GM12878 (cell line): Measurements from ENCODE around the gene CDPF1. TPM values are rescaled to one million over a fixed set of nuclear protein-coding genes. Genes with fewer than 3 reads are reported as not detected.

Source experiments
- ATAC-seq: fragments of 200-7000 bp; cut with Tn5 transposase; 3 replicates; pipeline ENCODE4 v1.9.1; 2020; ENCODE audit warnings: mild to moderate bottlenecking, moderate library complexity
- BruUV-seq: library from RNA; stranded (reverse); fragments of 400-500 nt; replicated peaks from 2 replicates; lab custom pipeline; 2021; lab: Mats Ljungman, UMichigan
- CTCF ChIA-PET: fragments of 300-600 bp; sonication (Branson Sonifier 250); formaldehyde crosslinking; extraction: SDS; loops from one replicate; lab custom pipeline; 2021; ENCODE audit warnings: inconsistent platforms; lab: Yijun Ruan, JAX
- POLR2A ChIA-PET: fragments of 350-600 bp; formaldehyde crosslinking; extraction: SDS; loops from one replicate; lab custom pipeline; 2021; ENCODE audit warnings: inconsistent platforms; lab: Charles Lee
- RAD21 ChIA-PET: fragments of 300-600 bp; sonication (Branson Sonifier 250); formaldehyde crosslinking; loops from one replicate; lab custom pipeline; 2023; ENCODE audit warnings: antibody characterized with exemption; ENCODE audit not compliant: unreplicated experiment; lab: Charles Lee
- SMC1A ChIA-PET: fragments of 300-600 bp; sonication (Branson Sonifier 250); formaldehyde crosslinking; loops from one replicate; lab custom pipeline; 2023; ENCODE audit not compliant: unreplicated experiment, uncharacterized antibody; lab: Charles Lee
- DNase-seq: peaks from one replicate; pipeline ENCODE4 v3.0.0-alpha.2; 2011; ENCODE audit warnings: low read depth, low spot score
- FAIRE-seq: peaks from 3 replicates; lab custom pipeline; 2011; peaks lifted over from hg19 to GRCh38; lab: Jason Lieb, UNC
- H2AFZ ChIP-seq: 2 replicates; pipeline ENCODE4 v1.6.0; 2011; ENCODE audit warnings: low read depth, low read length, control low read depth; ENCODE audit not compliant: control insufficient read depth
- H3K27ac ChIP-seq: 2 replicates; pipeline ENCODE4 v1.5.1; 2011; ENCODE audit warnings: control low read depth; ENCODE audit not compliant: control insufficient read depth, insufficient read depth
- H3K27me3 ChIP-seq, 2 experiments: replicated peaks in 1 of 2; 2 replicates each; pipeline versions ENCODE4 v1.6.0 to v1.6.1; 2011; ENCODE audit warnings: low read length in 1 of 2; ENCODE audit not compliant: control insufficient read depth in 2 of 2, insufficient read depth in 2 of 2
- H3K36me3 ChIP-seq, 2 experiments: 2 replicates each; pipeline ENCODE4 v1.5.1; 2011; ENCODE audit warnings: low read length in 1 of 2; ENCODE audit not compliant: control insufficient read depth in 2 of 2, insufficient read depth in 2 of 2
- H3K4me1 ChIP-seq: 2 replicates; pipeline ENCODE4 v1.6.1; 2011; ENCODE audit warnings: mild to moderate bottlenecking, low read length, moderate library complexity, mixed read lengths; ENCODE audit not compliant: control insufficient read depth, insufficient read depth
- H3K4me2 ChIP-seq: 2 replicates; pipeline ENCODE4 v1.6.0; 2011; ENCODE audit warnings: control low read depth; ENCODE audit not compliant: control insufficient read depth, insufficient read depth
- H3K4me3 ChIP-seq: fragments of 200-600 bp; sonication (generic); 2 replicates; pipeline ENCODE4 v1.5.1; 2016
- H3K79me2 ChIP-seq: 2 replicates; pipeline ENCODE4 v1.6.0; 2011; ENCODE audit warnings: low read length; ENCODE audit not compliant: control insufficient read depth, insufficient read depth
- H3K9ac ChIP-seq: 2 replicates; pipeline ENCODE4 v1.8.0; 2011; ENCODE audit warnings: low read length, control low read depth, mixed read lengths; ENCODE audit not compliant: control insufficient read depth, insufficient read depth
- H3K9me3 ChIP-seq: replicated peaks from 3 replicates; pipeline ENCODE4 v1.5.1; 2011; ENCODE audit warnings: mild to moderate bottlenecking, low read length; ENCODE audit not compliant: control insufficient read depth, insufficient read depth
- H4K20me1 ChIP-seq: 2 replicates; pipeline ENCODE4 v1.6.0; 2011; ENCODE audit not compliant: control insufficient read depth, insufficient read depth
- BHLHE40 ChIP-seq, 2 experiments: fragments of 450-650 bp in 1 of 2; IDR thresholded peaks; 2 replicates each; pipeline ENCODE4 v1.6.1; 2011 to 2017; ENCODE audit warnings: low read depth in 2 of 2, borderline replicate concordance in 1 of 2, improper control_type of control experiment in 1 of 2, low read length in 1 of 2, mild to moderate bottlenecking in 1 of 2
- IRF5 ChIP-seq: fragments of 450-650 bp; IDR thresholded peaks from 2 replicates; pipeline ENCODE4 v1.6.1; 2017; ENCODE audit warnings: borderline replicate concordance
- KAT2A ChIP-seq: conservative IDR thresholded peaks from 2 replicates; pipeline ENCODE4 v1.6.1; 2011; ENCODE audit warnings: low read depth, low read length; ENCODE audit not compliant: control insufficient read depth
- NR2C1 ChIP-seq: fragments of 450-650 bp; IDR thresholded peaks from 2 replicates; pipeline ENCODE4 v1.6.1; 2017; ENCODE audit warnings: antibody characterized with exemption, mild to moderate bottlenecking, moderate library complexity
- PML ChIP-seq: IDR thresholded peaks from 2 replicates; pipeline ENCODE4 v1.6.1; 2012; ENCODE audit warnings: low read length, inconsistent platforms
- SIX5 ChIP-seq: IDR thresholded peaks from 2 replicates; pipeline ENCODE4 v1.6.1; 2011; ENCODE audit warnings: mild to moderate bottlenecking, low read depth, low read length, moderate library complexity; ENCODE audit not compliant: severe bottlenecking
- SMAD5 ChIP-seq: IDR thresholded peaks from 2 replicates; pipeline ENCODE4 v1.6.1; 2016; ENCODE audit warnings: antibody characterized with exemption, low read depth
- ZNF384 ChIP-seq: IDR thresholded peaks from 2 replicates; pipeline ENCODE4 v1.6.1; 2012; ENCODE audit warnings: low read depth, mild to moderate bottlenecking, low read length, improper control_type of control experiment, borderline replicate concordance
- ZNF687 ChIP-seq: fragments of 450-650 bp; IDR thresholded peaks from 2 replicates; pipeline ENCODE4 v1.6.1; 2017; ENCODE audit warnings: mild to moderate bottlenecking, moderate library complexity
- WGBS: methylation state at CpG from one replicate; pipeline ENCODE4 v1.1.6; 2016; ENCODE audit warnings: low lambda C conversion rate; ENCODE audit not compliant: insufficient replicate concordance, insufficient coverage; ENCODE audit errors: missing lambda C conversion rate; 5-methylcytosine and 5-hydroxymethylcytosine counted together
- in situ Hi-C: fragments of 300-500 bp; cut with MboI; formaldehyde crosslinking; loops from 9 replicates; pipeline ENCODE4 v1.14.3; 2018; ENCODE audit warnings: mixed read lengths
- intact Hi-C: fragments of 100-400 bp; cut with micrococcal nuclease; formaldehyde crosslinking; loops from one replicate; pipeline ENCODE4 v1.14.2; 2022; ENCODE audit not compliant: unreplicated experiment
- polyA plus RNA-seq, 11 experiments: library from polyadenylated mRNA; depleted of rRNA in 4 of 11; unstranded in 6 of 11; stranded (reverse) in 5 of 11; fragments of >200 nt; fragmentation: Nextera tagmentation in 4 of 11; fragmentation: Illumina TruSeq in 1 of 11; extraction: Ambion mirVana in 4 of 11; extraction: Trizol in 1 of 11; gene quantifications; 1 replicate in 1 of 11; 2 replicates in 10 of 11; pipeline versions ENCODE4 v1.2.1 to v1.2.3, GENCODE V29; 2011 to 2016; ENCODE audit warnings: inconsistent platforms in 2 of 11, missing spikeins in 2 of 11, low read depth in 1 of 11
- total RNA-seq, 4 experiments: library from RNA; depleted of rRNA in 3 of 4; stranded (reverse); fragments of >200 nt in 3 of 4; fragmentation: Illumina TruSeq in 1 of 4; extraction: Trizol in 1 of 4; gene quantifications; 2 replicates each; pipeline versions ENCODE4 v1.2.1 to v1.2.3, GENCODE V29; 2013 to 2021

CDPF1 gene
- total and polyA plus RNA-seq, 10 of the 15 experiments (the other 5 are each of a cell fraction or from before 2014, with no cell fraction given): 1.0 to 22.4 (median 7.9) TPM

- over 99% methylated on average over 8 of the region's 8 CpGs for WGBS
- peaks cover 2% of the 10 kb centered on the region; the same call in 2 of the 3 replicates for H3K9me3 ChIP-seq
- POLR2A ChIA-PET: no interaction called here
- no peak for DNase-seq
- TF ChIP-seq SMAD5 (no peak), NR2C1 (no peak), ZNF687 (no peak), SIX5 (no peak), ZNF384 (no peak), IRF5 (no peak), KAT2A (no peak), BHLHE40 (IDR thresholded peaks at IDR 0.05; ENCODE audit: borderline replicate concordance in 1 of 2, low read depth in 2 of 2, low read length in 1 of 2) (no peak), PML (no peak)
- H3K79me2 ChIP-seq: no peaks in the 10 kb centered on the region
- CTCF ChIA-PET: no interaction called here
- no peak overlapping the region for H2AFZ ChIP-seq
- H3K36me3 ChIP-seq: peaks cover 3 to 5% of the 10 kb centered on the region in 2 experiments; a peak in 3 of 4 replicates
- no peaks in the 10 kb centered on the region for H4K20me1 ChIP-seq
- H3K27me3 ChIP-seq: no peaks in the 10 kb centered on the region
- FAIRE-seq: no peak
- in situ Hi-C loops (no loop called here), intact Hi-C loops (no loop called here)
- SMC1A ChIA-PET: no interaction called here
- RAD21 ChIA-PET: no interaction called here
- no peaks in the 10 kb centered on the region for H3K4me1 ChIP-seq
- H3K27ac ChIP-seq: no peak overlapping the region
- BruUV-seq: no TSS peak
- no peak overlapping the region for H3K9ac ChIP-seq
- no peak for ATAC-seq
- no peak overlapping the region for H3K4me3 ChIP-seq
- no peak overlapping the region for H3K4me2 ChIP-seq
Measured at GRCh38 chr22:46274381-46274780, 24.3 kb upstream of the CDPF1 start.
